Umbilical cord (tissue), 2 donors: ENCODE measurements around the gene NRBP1. TPM values are rescaled to one million over a fixed set of nuclear protein-coding genes. Genes with fewer than 3 reads are reported as not detected.

Experiments
- DNase-seq: peaks from one replicate; pipeline ENCODE4 v3.0.0-alpha.2; 2015; ENCODE audit warnings: low spot score
- total RNA-seq: library from RNA; depleted of rRNA; stranded (reverse); fragments of >200 nt; gene quantifications from one replicate; pipeline ENCODE4 v1.2.3, GENCODE V29; 2014; ENCODE audit warnings: low replicate concordance; ENCODE audit not compliant: insufficient read depth

The NRBP1 gene
- total RNA-seq = 89.3 TPM

DNA sequence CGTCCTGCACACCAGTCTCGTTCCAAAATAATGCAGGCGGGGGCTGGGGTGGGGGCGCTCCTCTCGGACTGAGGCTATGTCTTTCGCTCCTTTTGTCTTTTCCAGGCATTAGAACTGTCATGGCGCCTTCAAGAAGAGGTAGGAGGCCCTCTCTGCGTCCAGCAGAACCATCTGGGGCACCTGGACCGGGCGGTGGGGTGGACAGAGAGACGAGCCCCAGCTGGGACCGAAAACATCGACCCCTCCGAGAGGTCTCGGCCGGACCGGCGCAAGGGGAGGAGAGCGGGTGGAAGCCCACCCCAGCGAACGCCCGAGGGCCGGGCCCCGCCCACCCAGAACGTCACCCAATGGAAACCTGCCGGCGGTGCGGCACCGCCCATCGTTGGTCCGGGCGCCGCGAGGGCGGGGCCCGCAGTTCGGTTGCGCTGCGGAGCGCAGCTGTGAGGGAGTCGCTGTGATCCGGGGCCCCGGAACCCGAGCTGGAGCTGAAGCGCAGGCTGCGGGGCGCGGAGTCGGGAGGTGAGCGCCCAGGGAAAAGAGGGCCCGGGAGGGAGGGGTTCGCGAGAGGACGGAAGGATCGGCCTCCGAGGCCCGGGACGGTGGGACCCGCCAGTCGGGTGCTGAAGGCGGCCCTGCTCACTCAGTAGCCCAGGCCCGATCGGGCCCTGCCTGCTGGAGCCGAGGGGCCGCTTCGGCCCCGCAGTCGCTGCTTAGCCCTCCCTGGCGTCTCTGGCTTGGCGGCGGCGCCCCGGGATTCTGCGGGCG is at the start of gene NRBP1:
Gene NRBP1, plus strand, starts transcription at position 419 of the 765 bp plus-strand sequence. CDS start 4,643 bp downstream, outside the sequence.
- peak; percentile 95 for DNase-seq

DNA sequence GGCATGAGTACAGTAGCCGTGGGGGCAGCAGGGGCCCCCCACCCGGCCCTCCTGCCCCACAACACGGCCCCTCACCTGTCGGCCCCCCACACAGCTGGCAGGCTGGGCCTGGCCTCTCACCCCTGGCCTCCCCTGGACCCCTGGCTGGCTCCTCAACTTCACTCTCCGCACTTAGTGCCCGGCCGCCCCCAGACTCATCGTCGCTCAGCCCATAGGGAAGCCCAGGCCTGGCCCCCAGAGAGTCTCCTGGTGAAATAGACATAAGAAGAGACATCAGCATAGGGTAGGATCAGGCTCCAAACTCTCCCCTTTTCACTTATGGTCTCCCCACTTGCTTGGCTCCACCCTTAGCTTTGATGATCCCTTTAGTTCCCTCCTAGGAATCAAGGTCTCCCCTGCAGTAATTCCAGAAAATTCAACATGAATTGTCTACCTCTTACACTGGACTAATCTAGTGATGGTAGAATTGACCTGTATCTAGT is 49.6 kb upstream of the NRBP1 start:
- no peak for DNase-seq

DNA sequence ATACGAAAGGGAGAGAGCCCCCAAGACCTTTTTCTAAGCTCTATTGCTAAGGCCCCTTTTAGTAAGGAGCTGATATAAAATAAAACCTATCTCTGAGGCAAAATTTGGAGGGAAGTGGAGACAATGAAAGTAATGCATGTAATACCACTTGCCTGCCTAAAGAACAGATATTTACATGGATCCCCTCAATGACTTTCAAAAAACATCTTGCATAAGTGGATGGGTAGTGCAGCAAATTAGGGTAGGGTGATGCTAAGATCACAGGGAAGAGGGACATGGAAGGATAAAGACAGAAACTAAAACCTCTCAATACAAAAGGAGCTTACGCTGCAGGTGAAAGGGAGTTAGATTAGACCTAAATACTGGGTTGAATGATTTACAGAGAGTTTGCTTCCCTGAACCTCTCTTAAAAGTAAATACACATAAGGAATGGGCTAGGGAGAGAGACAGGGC is 49.0 kb upstream of the NRBP1 start:
- DNase-seq = no peak

DNA sequence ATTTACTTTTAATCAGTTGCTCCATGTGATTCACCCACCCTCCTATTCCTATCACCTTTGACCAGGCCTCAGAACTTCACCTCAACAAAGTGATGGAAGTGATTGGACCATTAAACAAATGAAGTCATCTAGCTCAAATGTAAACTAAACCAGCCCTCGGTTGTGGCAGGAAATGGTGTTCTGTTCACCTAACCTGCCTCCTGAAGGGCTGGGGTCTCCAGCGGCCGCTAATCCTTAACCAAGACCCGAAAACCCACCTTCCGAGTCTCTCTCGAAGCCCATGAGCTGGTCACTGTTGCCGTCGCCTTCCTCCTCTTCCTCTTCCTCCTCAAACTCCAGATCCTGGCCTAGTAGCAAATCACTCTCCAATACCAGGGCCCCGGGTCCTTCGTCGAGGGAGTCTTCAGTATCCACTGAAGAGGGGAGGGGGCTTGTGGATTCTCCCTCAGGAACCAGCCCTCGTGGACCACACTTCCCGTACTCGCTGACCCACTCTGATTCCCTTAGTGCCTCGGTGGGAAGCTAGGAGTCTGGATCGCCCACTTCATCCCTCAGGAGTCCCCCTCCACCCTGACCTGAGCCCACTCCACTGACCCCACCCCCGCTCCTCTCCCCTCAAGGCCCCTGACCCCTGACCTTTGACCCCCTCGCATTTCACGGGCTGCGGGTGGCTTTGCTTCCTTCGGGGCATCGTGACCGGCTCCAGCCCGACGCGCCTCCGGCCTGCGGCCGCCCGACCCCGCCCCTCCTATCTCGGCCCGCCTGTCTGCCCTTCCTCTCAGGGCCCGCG is 48.4 kb upstream of the NRBP1 start:
- DNase-seq = no peak

DNA sequence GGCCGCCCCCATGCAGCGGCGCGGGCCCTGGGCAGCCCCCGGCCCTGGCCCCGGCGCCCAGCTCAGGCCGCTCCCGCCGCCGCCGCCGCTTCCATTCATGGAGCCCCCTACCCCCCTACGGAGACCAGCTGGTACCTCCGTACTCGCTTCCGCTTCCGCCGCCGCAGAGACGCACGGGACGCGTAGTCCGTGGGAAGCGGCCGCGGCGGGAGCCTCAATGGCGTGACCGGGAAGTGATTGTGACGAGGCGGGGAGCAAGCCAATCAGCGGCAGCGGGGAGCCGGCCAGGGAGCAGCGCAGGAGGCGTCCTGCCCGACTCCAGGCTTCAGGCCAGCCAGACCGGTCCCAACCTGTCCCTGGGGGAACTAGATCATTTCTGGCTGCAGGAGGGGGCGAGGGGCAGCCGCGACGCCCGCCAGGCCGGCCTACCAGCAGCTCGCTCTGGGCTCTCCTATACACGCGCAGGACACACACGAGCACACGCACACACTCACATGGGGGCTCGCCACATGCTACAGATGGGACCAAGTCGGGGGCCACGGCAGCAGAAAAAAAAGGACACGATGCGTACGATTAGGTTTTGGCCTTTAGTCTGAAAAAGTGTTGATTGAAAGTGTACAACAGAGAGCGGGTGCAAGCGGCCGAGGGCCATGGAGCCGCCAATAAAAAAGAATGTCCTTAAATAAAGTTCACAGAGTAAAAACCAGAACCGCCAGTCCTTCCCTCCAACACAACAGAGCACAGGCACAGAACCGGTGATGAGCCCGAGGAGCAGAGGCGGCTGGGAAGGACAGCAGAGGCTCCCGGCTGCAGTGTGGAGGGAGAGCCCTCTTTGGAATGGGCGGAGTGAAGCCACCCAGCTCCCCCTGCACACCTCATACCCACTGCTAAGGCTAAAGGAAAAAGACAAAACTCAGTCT is 47.5 kb upstream of the NRBP1 start, which contains the start of gene ZNF513:
Gene ZNF513, minus strand, starts transcription at position 109 of the 920 bp plus-strand sequence. CDS start 208 bp downstream, outside the sequence.
- peak; percentile 98 for DNase-seq

DNA sequence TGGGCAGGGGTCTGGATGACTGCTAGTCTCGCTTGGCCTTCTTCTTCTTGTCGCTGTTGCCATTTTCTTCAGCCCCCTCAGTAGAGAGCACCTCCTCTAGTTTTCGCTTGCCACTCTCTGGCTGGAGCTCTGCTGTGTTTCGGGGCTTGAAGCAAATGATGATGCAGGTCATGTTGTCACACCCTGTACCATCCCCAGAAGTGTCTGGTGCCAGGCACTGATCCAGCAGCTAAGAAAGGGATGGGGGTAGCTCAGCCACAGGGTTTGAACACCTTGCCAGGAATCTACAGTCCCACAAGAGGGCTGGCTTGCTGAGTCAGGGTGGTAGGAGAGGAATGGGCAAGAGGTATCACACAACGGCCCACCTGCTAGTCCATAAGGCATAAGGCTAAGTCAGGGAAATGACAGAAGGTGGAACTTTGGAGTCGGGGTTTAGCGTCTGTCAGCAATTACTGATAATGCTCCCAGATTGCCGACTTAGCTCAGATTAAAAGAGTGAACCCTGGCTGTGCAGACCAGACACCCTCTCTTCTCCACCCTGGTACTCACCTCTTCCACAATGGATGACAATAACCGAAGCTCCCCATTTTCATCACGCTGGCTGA is 46.8 kb upstream of the NRBP1 start:
- no peak for DNase-seq

DNA sequence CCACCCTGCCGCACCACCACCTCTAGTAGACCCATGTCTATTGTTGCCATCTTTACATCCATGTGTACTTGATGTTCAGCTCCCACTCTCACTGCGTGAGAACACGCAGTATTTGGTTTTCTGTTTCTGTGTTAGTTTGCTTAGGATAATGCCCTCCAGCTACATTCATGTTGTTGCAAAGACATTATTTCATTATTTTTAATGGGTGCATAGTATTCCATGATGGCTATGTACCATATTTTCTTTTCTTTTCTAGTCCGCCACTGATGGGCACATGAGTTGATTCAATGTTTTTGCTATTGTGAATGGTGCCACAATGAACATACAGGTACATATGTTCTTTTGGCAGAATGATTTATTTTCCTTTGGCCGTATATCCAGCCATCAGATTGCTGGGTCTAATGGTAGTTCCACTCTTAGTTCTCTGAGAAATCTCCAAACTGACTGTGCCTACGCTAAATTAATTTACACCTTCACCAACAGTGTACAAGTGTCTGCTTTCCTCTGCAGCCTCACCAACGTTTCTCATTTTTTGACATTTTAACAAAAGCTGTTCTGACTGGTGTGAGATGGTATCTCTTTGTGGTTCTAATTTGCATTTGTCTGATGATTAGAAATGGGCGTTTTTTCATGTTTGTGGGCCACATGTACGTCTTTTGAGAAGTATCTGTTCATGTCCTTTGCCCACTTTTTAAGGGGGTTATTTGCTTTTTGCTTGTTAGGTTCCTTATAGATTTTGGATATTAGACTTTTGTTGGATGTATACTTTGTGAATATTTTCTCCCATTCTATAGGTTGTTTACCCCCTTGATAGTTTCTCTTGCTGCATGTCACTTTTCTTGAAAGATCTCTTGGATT is 37.4 kb upstream of the NRBP1 start:
- no peak for DNase-seq

DNA sequence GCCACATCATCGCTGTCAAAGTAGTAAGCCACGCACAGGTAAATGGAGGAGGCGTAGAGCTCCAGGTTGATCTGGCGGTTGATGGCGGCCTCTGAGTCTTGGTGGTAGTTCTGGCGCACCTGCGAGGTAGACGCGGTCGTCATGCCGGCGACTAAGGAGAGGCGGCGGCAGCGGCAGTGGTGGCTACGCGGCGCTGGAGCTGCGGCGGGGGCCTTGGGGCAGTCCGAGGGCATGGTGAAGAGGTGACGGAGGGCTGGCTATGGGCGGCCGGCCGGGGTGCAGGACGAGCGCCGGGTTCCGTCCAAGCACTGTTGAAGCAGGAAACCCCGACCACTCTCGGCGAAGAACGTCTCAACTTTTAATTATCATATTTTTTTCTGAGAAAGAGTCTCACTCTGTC is 35.2 kb upstream of the NRBP1 start:
- DNase-seq = no peak

DNA sequence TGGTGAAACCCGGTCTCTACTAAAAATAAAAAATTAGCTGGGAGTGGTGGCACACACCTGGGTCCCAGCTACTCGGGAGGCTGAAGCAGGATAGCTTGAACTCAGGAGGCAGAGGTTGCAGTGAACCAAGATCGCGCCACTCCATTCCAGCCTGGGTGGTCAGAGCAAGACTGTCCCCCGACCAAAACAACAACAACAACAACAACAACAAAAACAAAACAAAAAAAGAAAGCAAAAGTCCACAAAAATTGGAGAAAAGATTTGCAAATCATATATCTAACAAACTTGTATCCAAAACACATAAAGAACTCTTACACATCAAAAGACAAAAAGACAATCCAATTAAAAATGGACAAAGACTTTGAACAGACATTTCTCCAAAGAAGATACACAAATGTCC is 29.5 kb upstream of the NRBP1 start:
- DNase-seq = no peak

DNA sequence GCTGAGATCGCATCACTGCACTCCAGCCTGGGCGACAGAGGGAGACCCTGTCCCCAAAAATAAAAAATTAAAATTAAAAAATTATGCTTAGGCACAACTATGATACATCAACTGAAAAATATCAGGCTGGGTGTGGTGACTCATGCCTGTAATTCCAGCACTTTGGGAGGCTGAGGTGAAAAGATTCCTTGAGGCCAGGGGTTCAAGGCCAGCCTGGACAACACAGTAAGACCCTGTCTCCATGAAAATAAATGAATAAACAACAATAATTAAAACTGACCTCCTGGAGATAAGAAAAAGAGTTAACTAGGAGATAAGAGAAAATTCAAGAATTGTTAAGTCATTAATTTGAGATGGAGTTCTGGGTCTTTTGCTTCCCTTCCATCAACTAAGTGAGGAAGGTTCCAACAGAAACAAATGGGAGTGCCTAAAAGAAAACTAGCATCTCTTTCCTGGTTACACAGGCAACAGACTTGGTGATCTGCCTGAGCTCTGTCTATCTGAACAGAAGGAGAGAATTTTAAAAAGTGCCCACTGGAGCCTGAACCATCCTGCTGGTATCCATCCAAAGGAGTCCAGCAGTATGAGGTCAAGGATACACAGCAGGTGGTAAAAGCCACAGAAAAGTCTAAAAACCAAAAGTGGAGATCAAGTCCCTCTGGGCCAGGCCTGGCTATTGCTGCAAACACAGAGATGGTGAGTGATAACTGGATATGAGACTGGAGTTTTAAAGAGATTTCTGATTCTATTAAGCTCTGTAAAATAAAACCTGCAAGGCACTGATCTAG is 27.9 kb upstream of the NRBP1 start:
- no peak for DNase-seq

DNA sequence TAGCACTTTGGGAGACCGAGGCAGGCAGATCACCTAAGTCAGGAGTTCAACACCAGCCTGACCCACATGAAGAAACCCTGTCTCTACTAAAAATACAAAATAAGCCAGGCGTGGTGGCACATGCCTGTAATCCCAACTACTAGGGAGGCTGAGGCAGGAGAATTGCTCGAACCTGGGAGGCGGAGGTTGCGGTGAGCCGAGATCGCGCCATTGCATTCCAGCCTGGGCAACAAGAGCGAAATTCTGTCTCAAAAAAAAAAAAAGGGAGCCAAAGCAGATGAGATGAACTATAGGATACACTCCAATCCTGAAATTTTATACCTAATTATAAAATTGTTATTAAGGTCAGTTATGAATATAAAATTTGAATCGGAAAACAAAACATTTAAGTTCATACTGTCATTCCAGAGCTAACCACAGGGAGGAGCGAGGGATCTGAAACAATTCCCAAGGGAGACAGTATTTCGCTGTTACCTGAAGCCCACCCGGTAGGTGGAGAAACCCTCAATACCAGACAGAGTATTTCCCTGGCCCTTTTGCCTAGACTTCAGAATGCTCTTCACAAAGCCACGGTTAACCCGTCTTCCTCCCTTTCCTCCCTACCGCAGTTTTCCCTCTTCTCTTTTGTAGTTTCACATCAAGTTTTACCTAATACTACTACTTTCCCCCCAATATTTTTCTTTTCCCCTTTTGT is 20.5 kb upstream of the NRBP1 start:
- peak; percentile 46 for DNase-seq

DNA sequence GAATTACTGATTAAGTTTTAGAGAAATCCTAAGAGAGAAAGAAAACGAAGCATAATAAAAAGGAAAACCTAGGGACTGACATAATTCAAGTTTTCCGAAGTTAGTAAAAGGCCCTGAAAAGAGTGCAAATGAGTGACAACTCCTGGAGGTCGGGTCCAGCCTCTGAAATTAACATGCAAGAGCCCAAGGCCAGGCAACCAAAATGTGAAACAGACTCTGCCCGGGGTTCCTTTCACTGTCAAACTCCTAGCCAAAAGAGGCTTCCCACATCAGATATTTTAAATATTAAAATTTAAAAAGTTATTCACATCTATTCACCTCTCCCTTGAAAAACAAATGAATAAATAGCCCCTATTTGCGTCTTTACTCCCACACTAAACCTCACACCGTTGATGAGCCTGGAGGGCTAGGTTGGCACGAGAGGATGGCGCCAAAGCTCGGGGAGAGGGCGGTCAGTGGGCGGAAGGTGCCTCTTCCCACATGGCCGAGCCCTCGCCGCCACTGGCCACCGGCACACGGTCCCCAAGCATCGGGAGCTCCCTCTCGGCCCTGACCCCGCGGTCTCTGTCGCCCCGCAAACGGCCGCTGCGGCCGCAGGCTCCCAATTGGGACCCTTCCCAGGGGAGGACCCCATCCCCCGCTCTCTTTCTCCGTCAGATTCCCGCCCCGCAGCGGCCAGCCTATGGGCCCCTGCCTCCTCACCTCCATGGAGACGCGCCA is 19.7 kb upstream of the NRBP1 start:
- DNase-seq = no peak

DNA sequence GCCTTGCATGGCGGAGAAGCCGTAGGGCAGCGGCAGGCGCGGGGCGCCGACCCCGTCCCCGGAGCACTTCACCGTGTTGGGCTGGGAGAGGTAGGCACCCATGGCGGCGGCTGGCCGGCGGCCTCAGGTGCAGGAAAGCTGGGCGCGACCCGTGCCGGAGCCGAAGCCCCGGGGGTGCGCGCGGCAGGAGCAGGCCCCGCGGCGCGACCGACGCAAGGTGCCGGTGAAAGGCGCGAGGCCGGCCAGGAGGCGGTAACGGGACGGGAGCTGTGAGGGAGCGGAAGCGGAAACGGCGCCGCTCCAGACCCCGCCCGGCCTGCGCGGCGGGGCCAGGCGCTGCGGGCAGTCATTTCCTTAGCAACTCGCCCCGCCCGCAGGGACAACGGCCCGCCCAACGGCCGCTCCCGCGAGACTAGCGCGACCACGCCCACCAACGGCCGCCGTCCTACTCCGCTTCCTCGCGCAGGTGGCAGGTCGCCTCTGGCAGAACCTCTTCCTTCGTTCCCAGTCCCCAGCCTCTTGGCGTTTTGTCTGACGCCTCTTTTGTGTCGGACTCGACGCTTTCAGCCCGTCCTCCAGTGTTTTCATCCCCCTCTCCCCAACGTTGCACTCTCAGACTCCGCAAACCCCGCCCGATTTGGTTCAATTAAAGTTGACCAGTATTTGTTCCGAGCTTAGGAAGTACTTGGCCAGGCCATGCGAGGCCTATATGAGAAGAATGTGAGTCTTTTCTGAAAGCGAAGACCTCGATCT is 18.9 kb upstream of the NRBP1 start, which contains the start of gene PPM1G:
Gene PPM1G, minus strand, starts transcription at position 271 of the 753 bp plus-strand sequence. Its CDS starts 169 bp downstream, at position 102.
- DNase-seq = peak; percentile 95

DNA sequence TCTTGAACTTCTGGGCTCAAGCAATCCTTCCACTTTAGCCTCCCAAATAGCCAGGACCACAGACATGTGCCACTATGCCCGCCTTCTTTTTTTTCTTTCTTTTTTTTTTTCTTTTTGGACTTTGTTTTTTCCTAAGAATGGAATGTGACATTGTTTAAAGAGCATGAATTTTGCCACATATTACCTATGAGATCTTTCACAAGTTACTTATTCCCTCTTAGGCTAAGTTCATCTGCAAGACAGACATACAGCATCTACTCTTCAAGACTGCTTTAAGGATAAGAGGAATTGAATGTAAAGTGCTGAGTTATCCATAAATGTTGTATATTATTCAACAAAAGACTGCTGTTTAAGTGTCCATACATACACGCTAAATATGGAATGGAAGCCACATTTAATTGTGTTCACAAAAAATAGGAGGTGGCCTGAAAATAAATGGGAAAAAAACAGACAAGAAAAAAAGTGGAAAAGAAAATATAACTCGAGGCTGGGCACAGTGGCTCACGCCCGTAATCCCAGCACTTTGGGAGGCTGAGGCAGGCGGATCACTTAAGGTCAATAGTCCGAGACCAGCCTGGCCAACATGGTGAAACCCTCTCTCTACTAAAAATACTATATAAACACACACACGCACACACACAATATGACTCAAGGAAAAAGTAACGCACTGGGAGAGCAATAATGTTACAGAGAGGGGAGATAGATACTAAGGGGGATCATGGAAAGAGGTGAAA is 15.8 kb upstream of the NRBP1 start:
- DNase-seq = no peak

DNA sequence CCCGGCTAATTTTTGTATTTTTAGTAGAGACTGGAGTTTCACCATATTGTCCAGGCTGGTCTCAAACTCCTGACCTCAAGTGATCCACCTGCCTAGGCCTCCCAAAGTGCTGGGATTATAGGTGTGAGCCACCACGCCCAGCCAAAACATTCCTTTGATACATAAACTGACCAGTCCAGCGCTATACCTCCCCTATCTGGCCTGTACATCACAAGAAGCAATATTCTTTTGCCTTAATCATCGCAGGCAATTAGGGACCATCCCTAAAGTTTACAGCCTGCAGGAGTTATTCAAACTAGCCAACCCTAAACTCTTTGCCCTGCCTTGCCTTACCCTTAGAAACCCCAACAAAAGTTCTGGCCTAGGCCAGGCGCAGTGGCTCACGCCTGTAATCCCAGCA is 12.3 kb upstream of the NRBP1 start:
- DNase-seq = no peak

DNA sequence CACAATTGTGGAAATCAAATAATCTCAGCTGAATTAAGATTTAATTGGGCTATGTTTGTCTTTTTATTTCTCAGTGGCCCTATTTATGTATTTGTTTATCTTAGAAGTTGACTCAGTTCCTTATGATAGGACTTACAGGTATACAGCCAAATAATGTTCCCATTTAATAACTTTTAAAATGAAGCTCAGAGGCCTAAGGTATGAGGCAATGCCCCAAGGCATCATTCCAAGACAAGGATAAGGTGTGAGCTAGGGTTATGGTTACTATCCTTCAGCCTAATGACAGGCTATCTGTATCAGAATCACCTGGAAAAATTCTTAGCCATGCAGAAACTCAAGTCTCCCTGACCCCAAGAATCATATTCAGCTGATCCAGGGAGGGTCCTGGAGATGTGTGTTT is 7.4 kb upstream of the NRBP1 start:
- DNase-seq = no peak
